ENCODE measurements around the gene CEP135. TPM values are rescaled to one million over a fixed set of nuclear protein-coding genes. Genes with fewer than 3 reads are reported as not detected.

Gene CEP135
- total RNA-seq, 1 donor from 2014 or later: 6.1 TPM

DNA sequence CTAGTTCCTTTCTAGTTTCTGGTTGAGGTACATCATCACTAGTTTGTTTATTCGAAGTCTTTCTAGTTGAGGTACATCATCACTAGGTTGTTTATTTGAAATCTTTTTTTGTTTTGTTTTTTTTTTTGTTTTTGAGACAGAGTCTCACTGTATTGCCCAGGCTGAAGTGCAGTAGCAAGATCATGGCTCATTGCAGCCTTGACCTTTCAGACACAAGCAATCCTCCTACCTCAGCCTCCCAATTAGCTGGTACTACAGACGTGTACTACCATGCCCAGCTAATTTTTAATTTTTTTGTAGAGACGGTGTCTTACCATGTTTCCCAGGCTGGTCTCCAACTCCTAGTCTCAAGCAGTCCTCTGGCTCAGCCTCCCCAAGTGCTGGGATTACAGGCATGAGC lies 54.9 kb downstream of the CEP135 start:
- peaks cover 2 to 19% of the 10 kb centered on the region in 2 donors for H3K36me3 ChIP-seq

GRCh38 chr4:56004235-56004634 lies 55.5 kb downstream of the CEP135 start:
- Histone ChIP-seq H3K27me3 (no peaks in the 10 kb centered on the region), H3K36me3 (peaks cover 2 to 19% of the 10 kb centered on the region in 2 donors), H3K4me3 (no peak overlapping the region), H3K4me1 (no peaks in the 10 kb centered on the region), H3K9me3 (no peaks in the 10 kb centered on the region), H3K27ac (no peak overlapping the region)
- intact Hi-C loops (cut with DNase I): no loop called here
- no peak for TF ChIP-seq POLR2A (IDR thresholded peaks at IDR 0.05)
- DNase-seq (ENCODE audit: extremely low spot score in 2 of 2): no peak

More for the DNA sequence above, 54.9 kb downstream of the CEP135 start:
- H3K4me3 ChIP-seq: no peak overlapping the region
- H3K27me3 ChIP-seq: no peaks in the 10 kb centered on the region
- intact Hi-C loops (cut with DNase I): no loop called here
- no peaks in the 10 kb centered on the region for H3K4me1 ChIP-seq
- no peak overlapping the region for H3K27ac ChIP-seq
- TF ChIP-seq, protein P1, sequence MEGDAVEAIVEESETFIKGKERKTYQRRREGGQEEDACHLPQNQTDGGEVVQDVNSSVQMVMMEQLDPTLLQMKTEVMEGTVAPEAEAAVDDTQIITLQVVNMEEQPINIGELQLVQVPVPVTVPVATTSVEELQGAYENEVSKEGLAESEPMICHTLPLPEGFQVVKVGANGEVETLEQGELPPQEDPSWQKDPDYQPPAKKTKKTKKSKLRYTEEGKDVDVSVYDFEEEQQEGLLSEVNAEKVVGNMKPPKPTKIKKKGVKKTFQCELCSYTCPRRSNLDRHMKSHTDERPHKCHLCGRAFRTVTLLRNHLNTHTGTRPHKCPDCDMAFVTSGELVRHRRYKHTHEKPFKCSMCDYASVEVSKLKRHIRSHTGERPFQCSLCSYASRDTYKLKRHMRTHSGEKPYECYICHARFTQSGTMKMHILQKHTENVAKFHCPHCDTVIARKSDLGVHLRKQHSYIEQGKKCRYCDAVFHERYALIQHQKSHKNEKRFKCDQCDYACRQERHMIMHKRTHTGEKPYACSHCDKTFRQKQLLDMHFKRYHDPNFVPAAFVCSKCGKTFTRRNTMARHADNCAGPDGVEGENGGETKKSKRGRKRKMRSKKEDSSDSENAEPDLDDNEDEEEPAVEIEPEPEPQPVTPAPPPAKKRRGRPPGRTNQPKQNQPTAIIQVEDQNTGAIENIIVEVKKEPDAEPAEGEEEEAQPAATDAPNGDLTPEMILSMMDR (IDR thresholded peaks at IDR 0.05): no peak
- TF ChIP-seq POLR2A (IDR thresholded peaks at IDR 0.05) (no peak), POLR2AphosphoS5 (IDR thresholded peaks at IDR 0.05; ENCODE audit: insufficient read depth in 1 of 2, low read depth in 1 of 2) (no peak)
- no peak for DNase-seq (ENCODE audit: extremely low spot score in 2 of 2)
- no peaks in the 10 kb centered on the region for H3K9me3 ChIP-seq

DNA sequence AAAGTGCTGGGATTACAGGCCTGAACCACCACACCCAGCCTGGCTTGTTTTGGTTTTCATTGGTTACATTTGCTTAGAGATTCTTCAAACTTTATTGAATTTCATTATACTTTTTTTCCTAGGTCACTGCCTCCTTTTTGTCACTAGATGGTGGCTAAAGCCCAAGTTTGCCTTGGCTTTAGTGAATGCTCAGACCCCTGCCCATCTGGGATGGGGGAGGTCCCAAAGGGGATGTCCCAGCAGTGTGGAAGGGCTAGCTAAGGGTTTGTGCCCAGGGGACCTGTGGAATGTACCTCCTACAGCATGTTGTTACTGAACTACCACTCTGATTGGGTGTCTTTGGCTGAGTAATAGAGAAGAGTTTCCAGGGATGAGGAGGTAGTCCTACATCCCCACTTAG lies 58.4 kb downstream of the CEP135 start:
- H3K4me3 ChIP-seq: no peak overlapping the region
- H3K9me3 ChIP-seq: no peaks in the 10 kb centered on the region
- H3K4me1 ChIP-seq: no peaks in the 10 kb centered on the region
- H3K27me3 ChIP-seq: no peaks in the 10 kb centered on the region
- DNase-seq (ENCODE audit: extremely low spot score in 2 of 2): no peak
- TF ChIP-seq POLR2AphosphoS5 (IDR thresholded peaks at IDR 0.05; ENCODE audit: insufficient read depth in 1 of 2, low read depth in 1 of 2) (no peak), POLR2A (IDR thresholded peaks at IDR 0.05) (no peak)
- TF ChIP-seq, protein P1 (IDR thresholded peaks at IDR 0.05): no peak
- H3K27ac ChIP-seq: no peak overlapping the region
- intact Hi-C loops (cut with DNase I): no loop called here
- H3K36me3 ChIP-seq: peaks cover 0 to 28% of the 10 kb centered on the region in 2 donors

DNA sequence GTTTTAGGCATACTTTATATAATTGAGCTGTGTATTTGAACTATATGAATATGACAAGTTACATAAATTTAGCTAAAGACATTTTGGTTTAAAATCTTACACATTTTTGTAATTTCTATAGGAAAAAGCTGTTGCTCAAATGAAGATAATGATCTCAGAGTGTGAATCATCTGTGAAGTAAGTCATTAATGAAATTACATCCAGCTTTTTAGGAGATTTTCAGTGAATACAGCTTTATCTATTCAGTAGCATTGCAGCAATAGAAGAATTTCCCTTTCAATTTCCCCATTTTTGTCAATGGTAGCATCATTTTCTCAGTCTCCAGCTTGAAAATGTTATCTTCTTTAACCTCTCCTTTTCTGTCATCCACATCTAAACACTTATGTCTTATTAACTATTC lies 59.5 kb downstream of the CEP135 start:
- Histone ChIP-seq H3K4me3 (no peak overlapping the region), H3K27me3 (no peaks in the 10 kb centered on the region), H3K9me3 (no peaks in the 10 kb centered on the region), H3K27ac (no peak overlapping the region), H3K4me1 (no peaks in the 10 kb centered on the region), H3K36me3 (peaks cover 0 to 39% of the 10 kb centered on the region in 2 donors)
- intact Hi-C loops (cut with DNase I): no loop called here
- TF ChIP-seq POLR2AphosphoS5 (IDR thresholded peaks at IDR 0.05; ENCODE audit: insufficient read depth in 1 of 2, low read depth in 1 of 2) (no peak), POLR2A (IDR thresholded peaks at IDR 0.05) (no peak)
- TF ChIP-seq, protein P1 (IDR thresholded peaks at IDR 0.05): no peak
- no peak for DNase-seq (ENCODE audit: extremely low spot score in 2 of 2)

GRCh38 chr4:56026596-56026995 lies 77.9 kb downstream of the CEP135 start:
- no peaks in the 10 kb centered on the region for H3K27me3 ChIP-seq
- intact Hi-C loops (cut with DNase I): no loop called here
- H3K4me1 ChIP-seq: no peaks in the 10 kb centered on the region
- no peak overlapping the region for H3K27ac ChIP-seq
- no peak for DNase-seq (ENCODE audit: extremely low spot score in 2 of 2)
- no peaks in the 10 kb centered on the region for H3K9me3 ChIP-seq
- peaks cover 0 to 18% of the 10 kb centered on the region in 2 donors for H3K36me3 ChIP-seq
- TF ChIP-seq POLR2A (IDR thresholded peaks at IDR 0.05): no peak
- TF ChIP-seq POLR2AphosphoS5 (IDR thresholded peaks at IDR 0.05; ENCODE audit: insufficient read depth in 1 of 2, low read depth in 1 of 2): no peak
- TF ChIP-seq, protein P1 (IDR thresholded peaks at IDR 0.05): no peak
- no peak overlapping the region for H3K4me3 ChIP-seq
